GM21619 (cell line): ENCODE data around the gene ANKRD34B.
A peak's percentile ranks its signal among the peaks of the same experiment; 100 is the strongest.
"Not testable (repeated sequence)": the region's sequence is repeated elsewhere in the genome, so short reads cannot be mapped to it uniquely, and the experiment has no call there.

Experiments
- ATAC-seq: cut with Tn5 transposase; IDR thresholded peaks from one replicate; pipeline ENCODE4 v1.9.1; 2021; ENCODE audit not compliant: unreplicated experiment

ANKRD34B gene

DNA sequence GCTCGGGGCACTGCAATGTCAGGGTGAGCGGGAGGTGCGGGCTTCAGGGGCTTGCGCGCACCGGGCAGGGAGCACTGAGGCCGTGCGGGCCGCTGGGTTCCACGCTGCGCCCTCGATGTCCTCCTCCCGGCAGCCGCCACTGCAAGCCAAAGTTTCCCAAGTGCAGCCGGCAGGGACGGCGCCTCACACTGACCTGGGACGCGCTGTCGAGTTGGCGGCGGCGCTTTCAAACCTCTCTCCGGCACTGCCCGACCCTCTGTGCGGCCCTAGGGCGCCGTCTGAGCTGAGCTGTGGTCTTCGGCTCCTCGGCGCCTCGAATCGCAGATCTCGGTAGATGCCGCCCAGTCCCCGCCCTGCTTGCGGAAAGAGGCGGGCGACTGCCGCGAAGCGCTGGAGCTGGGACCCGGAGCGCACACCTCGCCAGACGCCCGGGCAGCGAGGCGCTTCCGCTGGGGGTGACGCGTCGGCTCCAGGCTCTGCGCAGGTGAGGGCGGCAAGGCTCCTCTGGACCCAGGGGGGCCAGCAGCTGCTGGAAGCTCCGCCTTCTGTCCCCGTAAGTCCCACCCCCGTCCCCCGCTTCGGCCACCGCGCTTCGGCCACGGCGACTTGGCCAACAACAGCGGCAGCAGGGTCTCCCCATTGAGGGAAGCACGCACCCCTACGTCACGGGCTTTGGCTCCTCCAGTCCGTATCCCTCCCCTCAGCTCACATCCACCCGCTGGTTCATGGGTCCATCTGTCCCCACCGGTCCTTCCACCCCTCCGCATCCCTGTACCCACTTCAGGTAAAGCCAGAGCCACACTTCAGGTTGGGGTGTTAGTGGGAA lies at the start of gene ANKRD34B:
Gene ANKRD34B, minus strand, starts transcription at position 320 of the 826 bp plus-strand sequence. CDS start 10,261 bp downstream, outside the sequence.
- no peak for ATAC-seq

DNA sequence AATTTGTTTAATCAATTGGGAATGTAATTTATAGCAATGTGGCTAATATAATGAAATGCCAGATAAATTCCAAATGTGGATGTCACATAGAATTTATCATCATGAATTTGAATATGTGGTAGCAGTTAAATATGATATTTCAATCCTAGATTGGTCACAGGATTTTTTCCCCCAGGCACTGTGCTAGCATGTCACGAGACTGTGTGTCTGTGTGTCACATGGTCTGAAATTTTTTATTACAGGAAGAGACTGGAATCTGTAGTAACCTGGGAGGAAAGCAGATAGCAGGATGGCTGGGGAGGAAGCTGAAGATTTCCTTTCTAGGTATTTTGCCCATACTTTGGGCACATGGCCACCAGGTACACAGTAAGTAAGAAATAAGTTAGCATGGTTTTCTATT lies 49.0 kb upstream of the ANKRD34B start:
- no peak for ATAC-seq

DNA sequence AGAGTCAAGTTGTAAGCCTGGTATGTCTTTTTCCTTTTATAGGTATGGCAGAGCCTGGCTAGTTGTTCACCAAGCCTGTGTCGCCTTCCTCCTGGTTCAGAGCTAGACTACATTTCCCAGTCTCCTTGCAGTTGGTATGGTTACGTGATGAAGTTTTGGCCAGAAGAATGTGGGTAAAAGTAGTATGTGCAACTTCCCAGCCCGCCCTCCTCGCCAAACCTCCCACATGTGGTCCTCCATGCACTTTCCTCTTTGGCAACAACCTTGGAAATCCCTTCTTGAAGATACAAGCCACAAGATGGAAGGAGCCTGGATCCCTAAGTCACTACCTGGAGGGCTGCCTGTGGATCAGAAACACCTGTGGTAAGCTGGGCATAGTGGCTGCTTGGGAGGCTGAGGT lies 48.4 kb upstream of the ANKRD34B start:
- ATAC-seq, result no peak

DNA sequence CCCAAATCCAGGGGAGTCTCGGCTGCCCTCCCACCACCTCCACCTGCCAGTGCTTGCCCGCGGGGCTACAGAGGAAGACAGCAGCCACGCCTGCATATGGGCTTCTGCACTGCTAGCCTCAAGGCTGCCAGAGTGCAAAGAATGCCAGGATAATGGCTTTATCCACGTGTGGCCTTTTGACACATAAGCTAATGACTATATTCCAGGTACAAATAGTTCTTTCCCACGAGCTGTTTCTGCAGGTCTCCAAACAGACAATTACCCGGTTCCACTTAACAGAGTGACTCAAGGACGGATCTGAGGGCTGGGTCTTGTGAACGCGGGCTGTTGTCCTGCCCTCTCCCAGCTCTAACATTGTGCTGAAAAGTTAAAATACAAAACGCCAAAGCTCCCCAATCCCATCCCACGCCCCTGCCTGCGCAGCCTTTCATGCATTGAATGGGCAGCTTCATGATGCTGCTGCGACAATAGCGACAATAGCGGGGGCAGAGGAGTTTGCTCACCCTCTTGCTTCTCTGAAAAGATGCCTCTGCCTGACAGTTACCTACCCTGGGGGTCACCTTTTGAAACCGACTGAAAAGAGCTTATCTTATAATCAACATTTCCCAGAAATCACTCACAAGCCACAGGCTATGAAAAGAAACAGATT lies 45.3 kb upstream of the ANKRD34B start:
- ATAC-seq, result no peak

DNA sequence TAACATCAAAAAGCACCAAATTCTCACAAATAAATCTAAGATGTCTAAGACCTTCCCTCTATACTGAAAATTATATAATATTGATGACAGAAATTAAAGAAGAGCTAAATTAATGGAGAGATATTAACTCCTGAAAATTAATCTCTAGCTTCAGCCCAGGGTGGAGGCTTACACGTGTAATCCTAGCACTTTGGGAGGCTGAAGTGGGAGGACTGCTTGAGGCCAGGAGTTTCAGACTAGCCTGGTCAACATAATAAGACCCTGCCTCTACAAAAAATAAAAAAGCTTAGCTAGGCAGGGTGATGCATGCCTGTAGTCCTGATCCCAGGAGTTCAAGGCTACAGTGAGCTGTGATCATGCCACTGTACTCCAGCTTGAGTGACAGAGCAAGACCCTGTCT lies 39.6 kb upstream of the ANKRD34B start:
- ATAC-seq, result no peak

DNA sequence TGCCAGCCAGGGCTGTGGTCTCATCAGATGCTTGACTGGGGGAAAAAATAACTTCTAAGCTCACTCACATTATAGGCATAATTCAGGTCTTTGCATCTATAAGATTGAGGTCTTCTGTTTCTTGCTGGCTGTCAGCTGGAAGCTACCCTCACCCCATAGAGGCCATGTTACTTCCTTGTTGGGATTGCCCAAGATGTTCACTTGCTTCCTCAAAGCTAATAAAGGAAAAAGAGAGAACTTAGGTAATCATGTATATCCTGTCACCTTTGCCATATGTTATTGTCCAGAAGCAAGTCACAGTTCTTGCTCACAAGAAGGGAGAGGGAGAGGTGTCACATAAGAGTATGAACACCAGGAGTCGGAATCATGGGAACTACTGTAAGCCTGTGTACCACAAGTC lies 38.7 kb upstream of the ANKRD34B start:
- no peak for ATAC-seq

DNA sequence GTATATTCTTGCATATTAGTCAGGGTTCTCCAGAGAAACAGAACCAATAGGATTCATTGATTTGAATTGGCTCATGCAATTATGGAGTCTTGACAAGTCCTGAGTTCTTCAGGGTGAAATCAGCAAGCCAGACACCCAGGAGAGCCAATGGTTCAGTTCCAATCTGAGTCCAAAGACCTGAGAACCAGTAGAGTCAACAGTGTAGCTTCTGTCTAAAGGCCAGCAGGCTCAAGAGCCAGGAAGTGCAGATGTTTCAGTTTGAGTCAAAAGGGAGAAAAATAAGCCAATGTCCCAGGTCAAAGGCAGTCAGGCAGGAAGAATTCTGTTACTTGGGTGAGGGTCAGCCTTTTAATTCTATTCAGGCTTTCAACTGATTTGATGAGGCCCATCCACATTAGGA lies 37.8 kb upstream of the ANKRD34B start:
- ATAC-seq, result peak; percentile 89

DNA sequence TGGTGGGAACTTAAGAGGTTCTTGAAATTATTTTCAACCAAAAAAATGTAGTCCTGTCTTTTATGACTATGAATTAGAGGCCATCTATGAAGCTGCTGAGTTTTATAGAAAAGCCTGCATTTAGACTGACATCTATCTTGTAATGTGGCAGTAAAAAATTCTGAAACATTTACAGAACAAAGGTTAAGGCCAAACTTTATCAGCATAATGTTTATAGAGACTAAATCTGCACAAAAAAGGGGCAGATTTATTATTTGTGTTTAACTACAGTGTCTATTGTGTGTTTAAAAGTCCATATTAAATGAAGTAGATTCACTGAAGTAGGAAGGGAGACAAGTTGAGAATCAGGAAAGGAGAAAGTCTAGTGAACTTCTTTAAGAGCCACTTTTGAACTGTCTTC lies 37.3 kb upstream of the ANKRD34B start:
- no peak for ATAC-seq

DNA sequence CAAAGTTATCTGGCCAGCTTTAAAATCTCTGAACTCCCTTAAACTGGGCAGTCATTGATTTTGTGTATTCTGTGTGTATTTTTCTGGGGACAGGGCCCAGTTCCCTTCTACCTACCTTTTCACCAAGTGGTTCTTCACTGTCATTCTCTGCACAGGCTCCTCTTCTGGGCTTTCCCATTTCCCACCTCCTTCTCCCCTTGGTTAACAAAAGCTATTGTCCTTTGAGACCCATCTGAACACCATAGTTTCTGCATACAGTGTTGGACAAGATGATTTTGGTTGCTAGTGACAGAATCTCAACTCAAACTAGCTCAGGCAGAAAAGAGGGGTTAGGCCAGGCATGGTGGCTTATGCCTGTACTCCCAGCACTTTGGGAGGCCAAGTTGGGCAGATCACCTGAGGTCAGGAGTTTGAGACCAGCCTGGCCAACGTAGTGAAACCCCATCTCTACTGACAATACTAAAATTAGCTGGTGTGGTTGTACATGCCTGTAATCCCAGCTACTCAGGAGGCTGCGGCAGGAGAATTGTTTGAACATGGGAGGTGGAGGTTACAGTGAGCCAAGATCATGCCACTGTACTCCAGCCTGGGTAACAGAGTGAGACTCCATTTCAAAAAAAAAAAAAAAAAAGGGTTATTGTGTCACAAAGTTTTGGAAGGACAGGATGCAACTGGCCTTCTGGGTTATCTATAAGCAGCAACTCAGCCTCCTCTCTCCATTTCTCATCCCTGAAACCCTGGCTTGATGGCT lies 31.0 kb upstream of the ANKRD34B start:
- ATAC-seq, result no peak

DNA sequence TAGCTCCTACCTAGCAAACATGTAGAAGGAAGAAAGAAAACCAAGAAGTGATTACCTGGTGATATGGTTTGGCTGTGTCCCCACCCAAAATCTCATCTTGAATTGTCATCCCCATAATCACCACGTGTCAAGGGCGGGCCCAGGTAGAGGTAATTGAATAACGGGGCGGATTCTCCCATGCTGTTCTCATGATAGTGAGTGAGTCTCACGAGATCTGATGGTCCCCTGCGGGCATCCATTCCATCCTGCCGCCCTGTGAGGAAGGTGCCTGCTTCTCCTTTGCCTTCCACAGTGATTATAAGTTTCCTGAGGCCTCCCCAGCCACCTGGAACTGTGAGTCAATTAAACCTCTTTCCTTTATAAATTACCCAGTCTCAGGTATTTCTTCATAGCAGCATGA lies 27.4 kb upstream of the ANKRD34B start:
- ATAC-seq, result no peak

DNA sequence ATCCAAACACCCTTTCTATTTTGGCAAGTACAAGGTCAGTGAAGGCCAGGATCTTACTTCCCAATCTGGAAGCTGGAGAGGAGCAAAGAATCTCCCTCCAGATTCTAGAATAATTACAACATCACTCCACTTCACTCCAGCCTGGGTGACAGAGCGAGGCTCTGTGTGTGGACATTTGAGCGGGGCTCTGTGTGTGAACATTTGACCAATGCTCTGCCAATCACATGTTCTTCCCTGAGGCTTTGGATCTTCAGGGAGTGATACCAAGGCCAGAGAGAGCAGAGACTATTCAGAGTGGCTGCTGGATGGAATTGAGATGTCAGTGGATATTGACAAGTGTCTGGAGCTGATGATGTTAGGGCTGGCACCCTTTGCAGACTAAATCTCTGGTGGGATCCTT lies 24.7 kb upstream of the ANKRD34B start:
- no peak for ATAC-seq

DNA sequence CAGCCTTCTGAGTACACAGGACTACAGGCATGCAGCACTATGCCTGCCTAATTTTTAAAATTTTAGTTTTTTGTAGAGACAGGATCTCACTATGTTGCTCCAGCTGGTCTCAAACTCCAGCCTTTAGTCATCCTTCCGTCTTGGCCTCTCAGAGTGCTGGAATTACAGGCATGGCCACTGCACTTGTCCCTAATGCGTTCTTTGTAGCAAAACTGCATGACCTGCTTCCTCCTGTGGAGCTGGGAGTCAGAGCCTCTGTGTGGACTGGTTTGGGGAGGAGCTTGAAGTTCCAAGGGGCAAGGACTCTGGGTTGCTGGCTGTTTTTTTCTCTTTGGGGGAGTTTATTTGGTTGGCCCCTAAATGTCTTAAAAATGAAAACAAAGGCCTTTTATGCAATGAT lies 22.7 kb upstream of the ANKRD34B start:
- no peak for ATAC-seq

DNA sequence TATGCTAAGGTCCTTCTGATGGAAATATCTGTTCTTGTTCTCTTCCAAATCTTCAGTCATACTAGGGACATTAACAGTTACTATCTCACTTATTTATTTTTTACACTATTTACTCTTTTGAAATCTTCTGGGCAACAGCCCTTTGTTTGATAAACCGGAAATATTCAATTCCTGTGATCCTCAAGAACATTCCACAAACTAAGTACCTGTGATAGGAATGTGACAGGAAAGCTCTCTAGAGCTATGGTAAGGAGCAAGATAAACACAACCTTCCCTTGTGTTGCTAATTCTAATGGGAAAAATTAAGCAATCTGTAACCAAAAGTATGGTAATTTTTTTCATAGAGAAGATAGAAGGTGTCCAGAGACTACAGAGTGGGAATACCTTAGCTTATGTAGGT lies 22.0 kb upstream of the ANKRD34B start:
- no peak for ATAC-seq

DNA sequence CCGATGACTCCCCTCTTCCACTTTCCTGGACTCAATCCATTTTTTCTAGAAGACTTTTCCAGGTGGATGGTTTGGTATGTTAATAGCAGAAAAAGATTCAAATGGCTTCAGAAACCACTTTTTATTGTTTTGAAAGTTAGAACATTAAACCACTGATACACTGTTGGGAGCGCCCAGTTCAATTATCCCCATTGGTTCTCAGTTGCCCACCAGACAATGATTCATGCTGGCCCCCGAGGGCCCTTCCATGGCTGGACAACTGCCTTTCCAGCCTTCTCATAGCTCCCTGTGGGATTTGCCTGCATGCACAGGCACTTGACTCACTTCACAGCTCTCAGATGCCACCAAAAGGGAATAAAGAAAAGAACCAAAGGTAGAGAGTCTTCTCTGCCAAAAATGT lies 21.3 kb upstream of the ANKRD34B start:
- no peak for ATAC-seq

DNA sequence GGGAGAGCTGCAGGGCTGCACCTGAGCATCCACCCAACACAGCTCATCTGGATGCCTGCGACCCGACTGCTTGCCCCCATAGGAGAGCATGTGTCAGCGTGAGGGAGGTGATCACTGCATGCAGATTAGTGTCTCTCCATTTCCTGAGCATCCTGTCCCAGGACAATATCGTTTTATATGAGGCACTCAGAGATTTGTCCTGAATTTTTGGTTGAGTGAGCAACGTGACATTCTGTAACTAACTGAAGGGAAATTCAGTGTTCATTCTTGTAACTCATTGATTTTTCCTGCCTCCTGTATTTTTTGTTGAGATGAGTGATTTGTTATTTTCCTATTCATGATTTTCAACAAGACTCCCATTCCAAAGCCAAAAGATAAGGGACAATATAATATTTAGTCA lies 20.7 kb upstream of the ANKRD34B start:
- no peak for ATAC-seq

DNA sequence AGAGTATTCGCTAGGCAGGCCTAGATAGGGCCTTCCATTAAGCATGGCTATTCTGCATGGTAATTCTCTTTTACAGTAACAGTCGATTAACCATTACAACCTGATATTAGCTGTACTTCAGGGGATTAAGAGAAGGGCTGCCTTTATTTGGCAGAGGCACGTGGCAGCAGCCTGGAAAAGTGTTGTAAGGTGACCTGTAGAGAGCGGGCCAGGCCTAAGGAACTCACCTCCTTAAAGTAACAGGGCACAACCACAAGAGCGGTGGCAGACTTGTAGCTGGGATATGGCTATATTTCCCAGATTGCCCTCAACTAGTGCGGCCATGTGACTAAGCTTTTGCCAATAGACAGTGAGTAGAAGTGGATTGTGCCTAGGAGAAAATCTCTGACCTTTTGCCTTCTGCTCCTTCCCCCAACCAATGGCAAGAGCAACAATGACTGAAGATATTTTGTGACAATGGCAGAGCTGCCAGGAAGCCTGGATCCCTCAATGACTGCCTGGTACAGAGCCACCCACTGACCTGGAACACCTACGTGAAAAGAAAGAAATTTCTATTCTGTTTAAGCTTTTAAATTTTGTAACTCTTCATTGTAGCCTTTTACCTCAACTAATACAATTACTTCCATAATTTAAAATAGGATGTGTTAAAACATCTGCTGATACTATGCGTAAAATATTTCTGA lies 18.9 kb upstream of the ANKRD34B start:
- no peak for ATAC-seq

DNA sequence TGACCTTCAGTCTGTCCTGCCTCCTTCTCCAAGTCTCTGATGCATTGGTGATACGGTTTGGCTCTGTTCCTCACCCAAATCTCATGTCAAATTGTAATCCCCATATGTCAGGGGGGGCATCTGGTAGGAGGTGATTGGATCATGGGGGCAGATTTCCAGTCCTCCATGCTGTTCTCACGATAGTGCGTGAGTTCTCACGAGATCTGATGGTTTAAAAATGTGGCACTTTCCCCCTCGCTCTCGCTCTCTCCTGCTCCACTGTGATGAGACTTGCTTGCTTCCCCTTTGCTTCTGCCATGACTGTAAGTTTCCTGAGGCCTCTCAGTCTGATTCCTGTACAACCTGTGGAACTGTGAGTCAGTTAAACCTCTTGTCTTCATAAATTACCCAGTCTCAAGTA lies 14.7 kb upstream of the ANKRD34B start:
- no peak for ATAC-seq

DNA sequence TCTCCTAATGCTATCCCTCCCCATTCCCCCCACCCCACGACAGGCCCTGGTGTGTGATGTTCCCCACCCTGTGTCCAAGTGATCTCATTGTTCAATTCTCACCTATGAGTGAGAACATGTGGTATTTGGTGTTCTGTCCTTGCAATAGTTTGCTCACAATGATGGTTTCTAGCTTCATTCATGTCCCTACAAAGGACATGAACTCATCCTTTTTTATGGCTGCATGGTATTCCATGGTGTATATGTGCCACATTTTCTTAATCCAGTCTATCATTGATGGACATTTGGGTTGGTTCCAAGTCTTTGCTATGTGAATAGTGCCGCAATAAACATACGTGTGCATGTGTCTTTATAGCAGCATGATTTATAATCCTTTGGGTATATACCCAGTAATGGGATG lies 10.2 kb upstream of the ANKRD34B start:
- not testable (repeated sequence) for ATAC-seq

DNA sequence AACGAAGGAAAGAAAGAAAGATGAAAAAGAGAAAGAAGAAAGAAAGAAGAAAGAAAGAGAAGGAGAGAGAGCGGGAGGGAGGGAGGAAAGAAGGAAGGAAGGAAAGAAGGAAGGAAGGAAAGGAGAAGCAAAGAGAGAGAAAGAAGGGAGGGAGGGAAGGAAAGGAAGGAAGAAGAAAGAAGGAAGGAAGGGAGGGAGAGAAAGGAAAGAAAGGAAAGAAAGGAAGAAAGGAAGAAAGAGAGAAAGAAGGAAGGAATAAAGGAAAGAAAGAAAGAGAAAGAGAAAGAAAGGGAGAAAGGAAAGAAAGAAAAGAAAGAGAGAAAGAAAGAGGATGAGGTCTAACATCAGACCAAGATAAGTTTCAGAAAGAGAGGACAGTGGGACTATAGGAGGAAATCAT lies 9.0 kb upstream of the ANKRD34B start:
- ATAC-seq, result no peak

DNA sequence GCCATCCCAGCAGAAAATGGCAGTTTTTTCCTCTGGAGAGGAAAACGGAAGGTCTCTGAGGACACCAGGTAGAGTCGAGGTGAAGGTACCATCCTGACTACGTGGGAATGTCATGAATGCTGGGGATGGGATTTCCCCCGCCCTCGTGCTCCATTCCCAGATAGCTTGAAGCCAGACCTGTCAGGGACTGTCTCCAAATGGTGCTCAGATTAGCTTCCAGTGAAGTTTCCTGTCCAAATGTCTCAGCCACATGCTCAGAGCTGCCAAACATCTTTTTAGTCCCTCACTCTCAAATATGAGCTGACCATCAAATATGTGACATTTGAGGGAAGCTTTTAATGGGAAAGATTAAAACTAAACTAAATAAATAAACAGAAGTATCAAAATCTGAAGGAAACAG lies 7.6 kb upstream of the ANKRD34B start:
- ATAC-seq, result no peak

DNA sequence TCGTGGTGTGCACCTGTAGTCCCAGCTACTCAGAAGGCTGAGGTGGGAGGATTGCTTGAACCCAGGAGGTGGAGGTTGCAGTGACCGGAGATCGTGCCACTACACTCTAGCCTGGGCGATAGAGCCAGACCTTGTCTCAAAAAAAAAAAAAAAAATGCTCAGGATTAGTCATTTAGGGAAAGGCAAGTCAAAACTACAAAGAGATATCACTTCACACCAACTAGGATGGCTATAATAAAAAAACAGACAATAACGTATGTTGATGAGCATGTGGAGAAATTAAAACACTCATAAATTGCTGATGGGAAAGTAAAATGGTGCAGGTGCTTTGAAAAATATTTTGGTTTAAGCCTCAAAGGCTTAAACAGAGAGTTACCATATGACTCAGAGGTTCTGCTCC lies 6.3 kb upstream of the ANKRD34B start:
- ATAC-seq, result no peak
